Astrocyte (in vitro differentiated cells and primary cell): ENCODE measurements around the gene SETD4. TPM values are rescaled to one million over a fixed set of nuclear protein-coding genes. Genes with fewer than 3 reads are reported as not detected.

Experiments
- DNase-seq: peaks from one replicate; pipeline ENCODE4 v3.0.0-alpha.2; 2010; ENCODE audit warnings: low read depth
- FAIRE-seq: peaks from 2 replicates; lab custom pipeline; 2011; peaks lifted over from hg19 to GRCh38; lab: Jason Lieb, UNC
- H2AFZ ChIP-seq: 2 replicates; pipeline ENCODE4 v1.6.0; 2012; ENCODE audit warnings: low read depth, low read length, inconsistent platforms
- H3K27ac ChIP-seq: 2 replicates; pipeline ENCODE4 v1.5.1; 2011; ENCODE audit warnings: low read depth, low read length, inconsistent platforms
- H3K27me3 ChIP-seq: 2 replicates; pipeline ENCODE4 v1.6.0; 2011; ENCODE audit warnings: low read length, inconsistent platforms; ENCODE audit not compliant: insufficient read depth
- H3K36me3 ChIP-seq: 2 replicates; pipeline ENCODE4 v1.5.1; 2011; ENCODE audit warnings: low read length, inconsistent platforms; ENCODE audit not compliant: insufficient read depth
- H3K4me1 ChIP-seq: 2 replicates; pipeline ENCODE4 v1.5.1; 2011; ENCODE audit warnings: low read length, inconsistent platforms; ENCODE audit not compliant: insufficient read depth
- H3K4me2 ChIP-seq: 2 replicates; pipeline ENCODE4 v1.6.0; 2012; ENCODE audit warnings: low read length, inconsistent platforms
- H3K4me3 ChIP-seq: 2 replicates; pipeline ENCODE4 v1.5.1; 2011; ENCODE audit warnings: low read depth, mild to moderate bottlenecking, low read length, inconsistent platforms; ENCODE audit not compliant: insufficient read depth
- H3K79me2 ChIP-seq: 2 replicates; pipeline ENCODE4 v1.6.0; 2012; ENCODE audit warnings: mild to moderate bottlenecking, low read length, inconsistent platforms; ENCODE audit not compliant: insufficient read depth
- H3K9ac ChIP-seq: 2 replicates; pipeline ENCODE4 v1.6.0; 2012; ENCODE audit warnings: mild to moderate bottlenecking, low read length, inconsistent platforms
- H3K9me3 ChIP-seq: 2 replicates; pipeline ENCODE4 v1.5.1; 2012; ENCODE audit warnings: low read depth, mild to moderate bottlenecking, low read length, inconsistent platforms; ENCODE audit not compliant: insufficient read depth
- H4K20me1 ChIP-seq: 2 replicates; pipeline ENCODE4 v1.6.0; 2012; ENCODE audit warnings: low read length, inconsistent platforms; ENCODE audit not compliant: insufficient read depth
- H3K27ac Mint-ChIP-seq: one replicate; pipeline ENCODE4 v1.8.0; 2021; ENCODE audit warnings: mild to moderate bottlenecking, mixed read lengths; ENCODE audit not compliant: unreplicated experiment
- H3K27me3 Mint-ChIP-seq: one replicate; pipeline ENCODE4 v1.8.0; 2021; ENCODE audit warnings: low read depth, mixed read lengths; ENCODE audit not compliant: unreplicated experiment
- H3K36me3 Mint-ChIP-seq: one replicate; pipeline ENCODE4 v1.8.0; 2021; ENCODE audit warnings: low read depth, mixed read lengths; ENCODE audit not compliant: unreplicated experiment
- H3K4me1 Mint-ChIP-seq: one replicate; pipeline ENCODE4 v1.8.0; 2021; ENCODE audit warnings: low read depth, mixed read lengths; ENCODE audit not compliant: unreplicated experiment
- H3K4me3 Mint-ChIP-seq: one replicate; pipeline ENCODE4 v1.8.0; 2021; ENCODE audit warnings: mild to moderate bottlenecking, moderate library complexity, mixed read lengths; ENCODE audit not compliant: unreplicated experiment
- H3K9me3 Mint-ChIP-seq: one replicate; pipeline ENCODE4 v1.8.0; 2021; ENCODE audit warnings: mild to moderate bottlenecking, mixed read lengths; ENCODE audit not compliant: unreplicated experiment
- CTCF ChIP-seq: IDR thresholded peaks from 2 replicates; pipeline ENCODE4 v1.5.1; 2011; ENCODE audit warnings: low read depth, mild to moderate bottlenecking, inconsistent platforms, low read length, moderate library complexity; ENCODE audit not compliant: insufficient read depth
- EZH2 ChIP-seq: IDR thresholded peaks from 2 replicates; pipeline ENCODE4 v1.6.1; 2012; ENCODE audit warnings: mild to moderate bottlenecking, low read length, inconsistent platforms; ENCODE audit not compliant: insufficient read depth
- total RNA-seq: library from RNA; stranded (reverse); gene quantifications from 2 replicates; pipeline ENCODE4 v1.2.1, GENCODE V29; 2021

The SETD4 gene
- total RNA-seq, 1 donor from 2014 or later, result 14.8 TPM

GRCh38 chr21:36073181-36073580 is 12.9 kb upstream of the SETD4 start:
- Mint-ChIP-seq H3K27me3 (no peaks in the 10 kb centered on the region), H3K9me3 (peaks cover 13% of the 10 kb centered on the region), H3K27ac (no peak overlapping the region), H3K4me3 (no peak overlapping the region), H3K4me1 (peaks cover 2% of the 10 kb centered on the region), H3K36me3 (peaks cover 5% of the 10 kb centered on the region)
- no peak overlapping the region for H2AFZ ChIP-seq
- H3K27me3 ChIP-seq, result no peaks in the 10 kb centered on the region
- H3K4me1 ChIP-seq, result peaks cover 21% of the 10 kb centered on the region
- no peak overlapping the region for H3K4me3 ChIP-seq
- H3K36me3 ChIP-seq, result peaks cover 2% of the 10 kb centered on the region
- peaks cover 11% of the 10 kb centered on the region for H3K9me3 ChIP-seq
- DNase-seq (no peak), FAIRE-seq (no peak)
- TF ChIP-seq CTCF (no peak), EZH2 (no peak)
- H4K20me1 ChIP-seq, result peaks cover 24% of the 10 kb centered on the region
- peak overlapping the region; percentile 33 for H3K4me2 ChIP-seq
- H3K27ac ChIP-seq, result no peak overlapping the region
- H3K79me2 ChIP-seq, result peaks cover 18% of the 10 kb centered on the region
- H3K9ac ChIP-seq, result no peak overlapping the region

GRCh38 chr21:36072453-36073162 is 12.3 kb upstream of the SETD4 start:
- Histone ChIP-seq H3K27ac (no peak overlapping the region), H3K4me2 (peak overlapping the region; percentile 93), H3K27me3 (no peaks in the 10 kb centered on the region), H4K20me1 (peaks cover 24% of the 10 kb centered on the region), H3K9ac (no peak overlapping the region), H3K4me3 (no peak overlapping the region), H3K9me3 (peaks cover 13% of the 10 kb centered on the region), H3K36me3 (peaks cover 2% of the 10 kb centered on the region), H3K4me1 (peaks cover 21% of the 10 kb centered on the region), H3K79me2 (peaks cover 18% of the 10 kb centered on the region), H2AFZ (no peak overlapping the region)
- peaks cover 3% of the 10 kb centered on the region for H3K36me3 Mint-ChIP-seq
- peaks cover 2% of the 10 kb centered on the region for H3K4me1 Mint-ChIP-seq
- FAIRE-seq (no peak), DNase-seq (no peak)
- no peak overlapping the region for H3K27ac Mint-ChIP-seq
- peaks cover 11% of the 10 kb centered on the region for H3K9me3 Mint-ChIP-seq
- no peak overlapping the region for H3K4me3 Mint-ChIP-seq
- H3K27me3 Mint-ChIP-seq, result no peaks in the 10 kb centered on the region
- TF ChIP-seq EZH2, result no peak
- no peak for TF ChIP-seq CTCF

GRCh38 chr21:36070999-36071398 is 10.7 kb upstream of the SETD4 start:
- no peak for FAIRE-seq
- H3K4me1 Mint-ChIP-seq, result peaks cover 2% of the 10 kb centered on the region
- H3K9me3 Mint-ChIP-seq, result peaks cover 11% of the 10 kb centered on the region

More at GRCh38 chr21:36070999-36071398, 10.7 kb upstream of the SETD4 start:
- Histone ChIP-seq H3K27me3 (no peaks in the 10 kb centered on the region), H3K79me2 (peaks cover 18% of the 10 kb centered on the region), H3K4me1 (peaks cover 21% of the 10 kb centered on the region), H4K20me1 (peaks cover 24% of the 10 kb centered on the region), H3K27ac (no peak overlapping the region), H3K9ac (no peak overlapping the region), H3K4me2 (peak overlapping the region; percentile 93), H3K4me3 (no peak overlapping the region), H3K9me3 (peaks cover 13% of the 10 kb centered on the region), H2AFZ (no peak overlapping the region), H3K36me3 (peaks cover 2% of the 10 kb centered on the region)
- H3K4me3 Mint-ChIP-seq, result peak overlapping the region; percentile 11
- no peak overlapping the region for H3K27ac Mint-ChIP-seq
- peaks cover 3% of the 10 kb centered on the region for H3K36me3 Mint-ChIP-seq
- no peak for DNase-seq
- TF ChIP-seq CTCF (no peak), EZH2 (no peak)
- no peaks in the 10 kb centered on the region for H3K27me3 Mint-ChIP-seq
